SU-DHL-6 (cell line): ENCODE data around the gene GABRR1.

Source experiments
- H2AFZ ChIP-seq: fragments of 200-600 bp; sonication (generic); 2 replicates; pipeline ENCODE4 v1.6.1; 2014; ENCODE audit warnings: low read depth, mild to moderate bottlenecking, moderate library complexity, mixed read lengths, antibody characterized with exemption, low read length; ENCODE audit not compliant: severe bottlenecking
- H3F3A ChIP-seq: fragments of 200-600 bp; shearing (Covaris generic); 2 replicates; pipeline ENCODE4 v1.6.0; 2016; ENCODE audit warnings: antibody characterized with exemption, mild to moderate bottlenecking; ENCODE audit not compliant: insufficient read depth
- H3K27ac ChIP-seq: fragments of 200-600 bp; sonication (generic); 2 replicates; pipeline ENCODE4 v1.5.1; 2016; ENCODE audit warnings: low read depth, mild to moderate bottlenecking, low read length, moderate library complexity, mixed read lengths
- H3K27me3 ChIP-seq: fragments of 200-600 bp; sonication (generic), shearing (Covaris generic); 2 replicates; pipeline ENCODE4 v1.6.0; 2014; ENCODE audit warnings: mild to moderate bottlenecking, low read length
- H3K36me3 ChIP-seq: fragments of 200-600 bp; sonication (generic); 2 replicates; pipeline ENCODE4 v1.6.1; 2014; ENCODE audit warnings: mild to moderate bottlenecking, low read length, mixed read lengths
- H3K4me2 ChIP-seq: fragments of 300-600, 200-600 bp; shearing (Covaris generic), sonication (generic); 2 replicates; pipeline ENCODE4 v1.6.0; 2014; ENCODE audit warnings: low read length, low read depth, mild to moderate bottlenecking; ENCODE audit not compliant: poor library complexity, severe bottlenecking
- H3K4me3 ChIP-seq: fragments of 200-600 bp; sonication (generic); 2 replicates; pipeline ENCODE4 v1.5.1; 2014; ENCODE audit warnings: antibody characterized with exemption, low read length, mild to moderate bottlenecking, mixed read lengths; ENCODE audit not compliant: insufficient read depth, poor library complexity, severe bottlenecking
- H3K79me2 ChIP-seq: fragments of 200-600 bp; sonication (generic); 2 replicates; pipeline ENCODE4 v1.6.1; 2014; ENCODE audit warnings: mild to moderate bottlenecking, low read length, moderate library complexity; ENCODE audit not compliant: insufficient read depth
- H3K9ac ChIP-seq: fragments of 200-600 bp; sonication (generic); 2 replicates; pipeline ENCODE4 v1.7.0; 2014; ENCODE audit warnings: mild to moderate bottlenecking, low read length
- H3K9me2 ChIP-seq: fragments of 200-600 bp; sonication (generic); replicated peaks from 2 replicates; pipeline ENCODE4 v1.6.1; 2014; ENCODE audit warnings: low read length; ENCODE audit not compliant: insufficient read depth
- H3K9me3 ChIP-seq: fragments of 200-600 bp; sonication (generic); 2 replicates; pipeline ENCODE4 v1.6.1; 2014; ENCODE audit warnings: low read length, mixed read lengths; ENCODE audit not compliant: insufficient read depth
- H4K20me1 ChIP-seq: fragments of 200-600 bp; sonication (generic); 2 replicates; pipeline ENCODE4 v1.6.1; 2014; ENCODE audit warnings: low read depth, mild to moderate bottlenecking, antibody characterized with exemption, low read length, moderate library complexity, mixed read lengths
- CTCF ChIP-seq: fragments of 200-600 bp; sonication (generic); IDR thresholded peaks from one replicate; pipeline ENCODE4 v1.5.1; 2017; ENCODE audit warnings: antibody characterized with exemption, mild to moderate bottlenecking, low read length, moderate library complexity; ENCODE audit not compliant: insufficient read depth, poor library complexity, severe bottlenecking
- EZH2phosphoT487 ChIP-seq: fragments of 200-600 bp; sonication (generic), shearing (Covaris generic); conservative IDR thresholded peaks from 2 replicates; pipeline ENCODE4 v1.6.1; 2018; ENCODE audit warnings: mild to moderate bottlenecking, antibody characterized with exemption, low read length, moderate library complexity, mixed read lengths

GABRR1 gene

GRCh38 chr6:89162047-89162371 lies 55.1 kb downstream of the GABRR1 start:
- Histone ChIP-seq H3K4me3 (no peak overlapping the region), H3K9me2 (no peaks in the 10 kb centered on the region), H3K27ac (no peak overlapping the region), H3K36me3 (peaks cover 54% of the 10 kb centered on the region), H2AFZ (no peak overlapping the region), H3K4me2 (no peak overlapping the region), H3K9me3 (no peaks in the 10 kb centered on the region), H3K27me3 (no peaks in the 10 kb centered on the region), H4K20me1 (no peaks in the 10 kb centered on the region), H3F3A (peaks cover 15% of the 10 kb centered on the region; the same call in 1 of the 2 replicates), H3K9ac (no peak overlapping the region), H3K79me2 (0 out of 2 replicates have a peak, but pooled peaks cover 5% of the 10 kb centered on the region)
- TF ChIP-seq CTCF = no peak
- no peak for TF ChIP-seq EZH2phosphoT487

- H3K9me3 ChIP-seq = no peaks in the 10 kb centered on the region
- no peak for TF ChIP-seq CTCF
- no peak for TF ChIP-seq EZH2phosphoT487
- peaks cover 54% of the 10 kb centered on the region for H3K36me3 ChIP-seq
- no peak overlapping the region for H3K9ac ChIP-seq
- no peak overlapping the region for H2AFZ ChIP-seq
- peaks cover 15% of the 10 kb centered on the region; the same call in 1 of the 2 replicates for H3F3A ChIP-seq
- no peaks in the 10 kb centered on the region for H4K20me1 ChIP-seq
- no peak overlapping the region for H3K4me2 ChIP-seq
- no peak overlapping the region for H3K4me3 ChIP-seq
- H3K79me2 ChIP-seq = peaks cover 5% of the 10 kb centered on the region; the same call in 1 of the 2 replicates
- no peak overlapping the region for H3K27ac ChIP-seq
- H3K27me3 ChIP-seq = no peaks in the 10 kb centered on the region
- no peaks in the 10 kb centered on the region for H3K9me2 ChIP-seq
These were observed 55.7 kb downstream of the GABRR1 start for GRCh38 chr6:89161326-89162046.

GRCh38 chr6:89160331-89161092 lies 56.6 kb downstream of the GABRR1 start:
- no peak overlapping the region for H3K27ac ChIP-seq
- no peaks in the 10 kb centered on the region for H4K20me1 ChIP-seq
- no peaks in the 10 kb centered on the region for H3K9me2 ChIP-seq
- TF ChIP-seq CTCF (no peak), EZH2phosphoT487 (no peak)
- no peak overlapping the region for H3K9ac ChIP-seq
- no peaks in the 10 kb centered on the region for H3K9me3 ChIP-seq
- H3K36me3 ChIP-seq = peaks cover 57% of the 10 kb centered on the region
- H3K27me3 ChIP-seq = no peaks in the 10 kb centered on the region
- no peak overlapping the region for H3K4me2 ChIP-seq
- H3K4me3 ChIP-seq = no peak overlapping the region
- peaks cover 13% of the 10 kb centered on the region; the same call in 1 of the 2 replicates for H3F3A ChIP-seq
- no peak overlapping the region for H2AFZ ChIP-seq
- peaks cover 10% of the 10 kb centered on the region; the same call in 1 of the 2 replicates for H3K79me2 ChIP-seq
